Measurements from ENCODE around the gene MFN1. TPM values are rescaled to one million over a fixed set of nuclear protein-coding genes. Genes with fewer than 3 reads are reported as not detected.

The MFN1 gene
- total RNA-seq, 1 donor from 2014 or later: 42.3 TPM

DNA sequence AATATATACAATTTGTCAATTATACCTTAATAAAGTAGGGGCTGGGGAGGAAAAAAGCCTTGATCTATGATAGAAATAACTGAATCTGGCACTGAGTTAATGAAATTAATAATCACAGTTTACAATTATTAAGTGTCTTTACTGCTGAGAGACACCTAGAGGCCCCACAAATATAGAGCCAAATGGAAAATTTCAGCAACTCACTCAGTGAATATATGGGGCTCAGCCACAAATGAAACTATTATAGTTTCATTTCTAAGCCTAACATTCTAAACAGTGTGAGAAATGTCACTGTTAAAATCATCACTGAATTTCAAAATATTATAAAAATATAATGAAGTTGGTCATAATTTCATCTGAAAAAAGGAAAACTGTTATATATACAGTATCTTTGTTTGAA, 63.5 kb downstream of the MFN1 start:
- DNase-seq (ENCODE audit: extremely low spot score, unreplicated experiment): no peak
- Mint-ChIP-seq H3K4me1 (ENCODE audit: unreplicated experiment) (no peaks in the 10 kb centered on the region), H3K4me3 (no peak overlapping the region), H3K27ac (no peak overlapping the region), H3K9me3 (no peaks in the 10 kb centered on the region), H3K27me3 (no peaks in the 10 kb centered on the region), H3K36me3 (peaks cover 8% of the 10 kb centered on the region)
- TF ChIP-seq, protein P1, sequence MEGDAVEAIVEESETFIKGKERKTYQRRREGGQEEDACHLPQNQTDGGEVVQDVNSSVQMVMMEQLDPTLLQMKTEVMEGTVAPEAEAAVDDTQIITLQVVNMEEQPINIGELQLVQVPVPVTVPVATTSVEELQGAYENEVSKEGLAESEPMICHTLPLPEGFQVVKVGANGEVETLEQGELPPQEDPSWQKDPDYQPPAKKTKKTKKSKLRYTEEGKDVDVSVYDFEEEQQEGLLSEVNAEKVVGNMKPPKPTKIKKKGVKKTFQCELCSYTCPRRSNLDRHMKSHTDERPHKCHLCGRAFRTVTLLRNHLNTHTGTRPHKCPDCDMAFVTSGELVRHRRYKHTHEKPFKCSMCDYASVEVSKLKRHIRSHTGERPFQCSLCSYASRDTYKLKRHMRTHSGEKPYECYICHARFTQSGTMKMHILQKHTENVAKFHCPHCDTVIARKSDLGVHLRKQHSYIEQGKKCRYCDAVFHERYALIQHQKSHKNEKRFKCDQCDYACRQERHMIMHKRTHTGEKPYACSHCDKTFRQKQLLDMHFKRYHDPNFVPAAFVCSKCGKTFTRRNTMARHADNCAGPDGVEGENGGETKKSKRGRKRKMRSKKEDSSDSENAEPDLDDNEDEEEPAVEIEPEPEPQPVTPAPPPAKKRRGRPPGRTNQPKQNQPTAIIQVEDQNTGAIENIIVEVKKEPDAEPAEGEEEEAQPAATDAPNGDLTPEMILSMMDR (conservative IDR thresholded peaks at IDR 0.05): no peak

DNA sequence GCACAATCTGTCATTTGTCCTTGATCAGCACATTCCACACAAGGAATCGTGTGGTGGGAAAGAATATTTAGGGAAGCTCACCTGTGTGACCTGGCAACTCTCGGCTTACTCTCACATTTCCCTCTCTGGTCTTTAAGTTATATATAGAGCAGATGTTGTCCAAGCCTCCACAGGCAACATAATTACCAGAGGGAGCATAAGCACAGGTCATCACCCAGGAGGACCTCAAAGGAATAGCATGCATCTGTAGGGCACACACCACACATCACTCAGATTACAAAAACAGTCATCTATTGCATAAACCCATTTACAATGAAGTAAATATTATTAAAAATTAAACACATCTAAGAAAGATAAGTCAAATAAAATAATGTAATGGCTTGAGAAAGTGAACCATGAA, 67.3 kb downstream of the MFN1 start:
- Mint-ChIP-seq H3K4me1 (ENCODE audit: unreplicated experiment) (no peaks in the 10 kb centered on the region), H3K27me3 (no peaks in the 10 kb centered on the region), H3K9me3 (no peaks in the 10 kb centered on the region), H3K4me3 (no peak overlapping the region), H3K36me3 (peaks cover 21% of the 10 kb centered on the region), H3K27ac (no peak overlapping the region)
- DNase-seq (ENCODE audit: extremely low spot score, unreplicated experiment): no peak
- TF ChIP-seq, protein P1 (conservative IDR thresholded peaks at IDR 0.05): no peak

DNA sequence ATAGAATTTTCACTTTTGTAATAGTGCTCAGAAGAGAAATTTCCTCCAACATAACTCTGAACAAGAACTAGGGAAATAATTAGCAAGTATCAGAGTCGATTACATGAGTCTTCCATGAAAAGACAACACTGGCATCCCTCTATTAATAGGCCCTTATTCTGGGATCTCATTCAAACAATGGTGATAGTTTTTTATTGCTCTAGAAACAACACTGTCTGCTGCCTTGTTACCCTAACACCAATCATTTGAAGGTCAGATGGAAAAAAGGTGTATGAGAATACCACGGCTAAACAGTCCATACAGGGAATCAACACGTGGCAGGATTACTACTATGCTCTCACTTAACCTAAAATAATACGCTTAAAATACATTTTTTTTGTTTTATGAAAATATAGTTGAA, 67.9 kb downstream of the MFN1 start:
- H3K9me3 Mint-ChIP-seq: no peaks in the 10 kb centered on the region

DNA sequence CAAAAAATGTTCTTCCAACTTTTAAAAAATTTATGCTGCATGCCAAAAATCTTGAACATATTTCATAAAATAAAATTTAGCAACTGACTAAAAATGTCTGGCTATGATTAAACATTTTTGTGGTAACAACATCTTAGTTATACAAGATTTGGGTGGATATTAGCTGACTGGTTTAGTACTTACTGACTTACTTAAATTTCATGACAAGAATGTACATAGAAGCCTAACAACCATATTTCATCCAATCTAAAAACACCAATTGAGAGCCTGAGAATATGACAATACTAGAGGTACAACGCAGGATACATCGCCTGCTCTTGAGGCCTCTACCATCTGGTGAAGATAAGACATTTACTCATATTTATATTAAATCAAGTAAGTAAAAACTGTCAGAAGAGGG, 69.2 kb downstream of the MFN1 start:
- peaks cover 16% of the 10 kb centered on the region for H3K36me3 Mint-ChIP-seq
- no peak overlapping the region for H3K4me3 Mint-ChIP-seq
- TF ChIP-seq, protein P1 (conservative IDR thresholded peaks at IDR 0.05): no peak
- H3K27ac Mint-ChIP-seq: no peak overlapping the region
- no peaks in the 10 kb centered on the region for H3K4me1 Mint-ChIP-seq (ENCODE audit: unreplicated experiment)
- no peaks in the 10 kb centered on the region for H3K27me3 Mint-ChIP-seq
- H3K9me3 Mint-ChIP-seq: no peaks in the 10 kb centered on the region
- DNase-seq (ENCODE audit: extremely low spot score, unreplicated experiment): no peak

More for the DNA sequence above, 67.9 kb downstream of the MFN1 start:
- Mint-ChIP-seq H3K27me3 (no peaks in the 10 kb centered on the region), H3K4me1 (ENCODE audit: unreplicated experiment) (no peaks in the 10 kb centered on the region), H3K36me3 (peaks cover 18% of the 10 kb centered on the region), H3K4me3 (no peak overlapping the region), H3K27ac (no peak overlapping the region)
- TF ChIP-seq, protein P1 (conservative IDR thresholded peaks at IDR 0.05): no peak
- DNase-seq (ENCODE audit: extremely low spot score, unreplicated experiment): no peak

DNA sequence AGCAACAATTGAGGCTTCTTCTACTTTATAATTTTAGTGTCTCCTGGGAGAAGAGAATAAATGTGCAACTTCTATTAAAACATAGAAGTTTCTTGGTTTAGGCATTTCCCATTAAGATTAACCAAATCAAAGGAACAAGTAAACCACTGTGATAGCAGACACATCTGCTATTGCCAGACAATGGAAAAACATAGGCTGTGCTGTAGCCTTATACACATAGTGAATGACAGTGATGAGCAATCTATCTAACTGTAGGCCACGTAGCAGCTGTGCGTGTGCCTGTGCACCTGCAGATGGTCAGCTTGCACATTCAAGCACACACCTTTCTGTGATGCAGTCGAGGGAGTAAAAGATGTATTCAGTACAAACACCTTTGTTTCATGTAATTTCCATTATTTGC, 71.1 kb downstream of the MFN1 start:
- no peak overlapping the region for H3K4me3 Mint-ChIP-seq
- H3K36me3 Mint-ChIP-seq: peaks cover 13% of the 10 kb centered on the region
- no peaks in the 10 kb centered on the region for H3K4me1 Mint-ChIP-seq (ENCODE audit: unreplicated experiment)
- no peaks in the 10 kb centered on the region for H3K9me3 Mint-ChIP-seq
- no peak for DNase-seq (ENCODE audit: extremely low spot score, unreplicated experiment)
- no peak overlapping the region for H3K27ac Mint-ChIP-seq
- TF ChIP-seq, protein P1 (conservative IDR thresholded peaks at IDR 0.05): no peak
- no peaks in the 10 kb centered on the region for H3K27me3 Mint-ChIP-seq

DNA sequence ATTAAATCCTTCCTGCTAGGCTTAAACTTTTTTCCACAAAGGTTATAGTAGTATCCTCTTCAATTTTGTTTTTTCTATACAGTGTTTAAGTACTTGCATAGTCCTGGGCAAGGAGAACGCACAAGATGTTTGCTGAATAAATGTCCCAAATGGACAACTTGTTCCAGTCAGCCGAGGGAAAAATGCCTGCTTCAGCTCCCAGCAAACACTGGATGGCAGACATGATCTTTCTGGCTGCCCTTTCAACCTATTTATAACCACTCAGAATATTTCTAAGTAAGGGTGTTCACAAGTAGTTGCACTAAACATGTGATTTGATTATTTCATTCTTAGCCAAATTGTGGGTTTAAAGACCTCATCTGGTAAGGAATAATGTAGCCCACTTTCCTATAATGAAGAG, 74.0 kb downstream of the MFN1 start:
- H3K36me3 Mint-ChIP-seq: peaks cover 13% of the 10 kb centered on the region
- no peak overlapping the region for H3K27ac Mint-ChIP-seq
- no peak overlapping the region for H3K4me3 Mint-ChIP-seq
- TF ChIP-seq, protein P1 (conservative IDR thresholded peaks at IDR 0.05): peak; percentile 62
- H3K9me3 Mint-ChIP-seq: no peaks in the 10 kb centered on the region
- H3K4me1 Mint-ChIP-seq (ENCODE audit: unreplicated experiment): no peaks in the 10 kb centered on the region
- DNase-seq (ENCODE audit: extremely low spot score, unreplicated experiment): no peak
- H3K27me3 Mint-ChIP-seq: no peaks in the 10 kb centered on the region
